Stimulated activated CD4-positive, alpha-beta T cell treated with anti-CD3 and anti-CD28 coated beads, Interleukin-2, amount 100 ng/mL, for 48 hours (primary cell): ENCODE measurements around the gene NOA1.

ENCODE experiments used
- DNase-seq, 2 donors: peaks; one replicate each; pipeline ENCODE4 v3.0.0-alpha.2; 2020

Gene NOA1

GRCh38 chr4:56977321-56978012, at the start of gene NOA1:
Gene NOA1 (minus strand): TSS chr4:56977606. CDS start chr4:56977585, 21 bp downstream.
- DNase-seq, result peak; percentile 97 to 98

DNA sequence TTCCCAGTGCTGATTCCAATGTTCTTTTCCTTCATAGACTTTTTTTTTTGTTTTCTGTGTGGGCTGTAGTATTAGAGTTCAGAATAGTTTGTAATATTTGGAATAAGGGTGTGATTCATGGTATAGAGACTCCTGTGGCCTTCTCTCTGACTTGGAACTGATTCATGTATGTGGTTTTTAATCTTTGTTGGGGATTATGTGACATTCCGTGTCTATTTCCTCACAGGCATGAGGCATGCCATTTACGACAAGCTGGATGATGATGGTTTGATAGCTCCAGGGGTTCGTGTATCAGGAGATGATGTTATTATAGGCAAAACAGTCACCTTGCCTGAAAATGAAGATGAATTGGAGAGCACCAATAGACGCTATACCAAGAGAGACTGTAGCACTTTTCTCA, 45.7 kb upstream of the NOA1 start:
- DNase-seq, result no peak

GRCh38 chr4:57020467-57021101, 43.2 kb upstream of the NOA1 start:
- no peak for DNase-seq

DNA sequence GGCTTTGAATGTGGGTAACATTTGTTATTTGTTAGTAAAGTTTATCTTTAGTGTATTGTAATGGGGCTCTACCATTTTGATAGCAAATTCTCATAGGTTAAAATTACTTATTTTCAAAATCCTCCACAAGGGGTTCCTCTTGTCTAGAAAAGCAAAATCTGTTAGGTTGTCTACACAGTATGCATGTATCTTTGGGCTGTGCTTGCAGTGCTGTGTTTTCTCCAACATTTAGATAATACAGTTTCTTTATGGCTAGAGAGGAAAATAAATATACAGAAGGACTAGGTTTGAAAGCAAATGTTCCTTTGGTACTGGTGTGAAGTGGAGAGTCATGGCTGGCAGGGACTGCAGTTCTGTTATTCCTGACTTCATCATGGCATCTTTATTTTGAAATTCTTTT, 41.6 kb upstream of the NOA1 start:
- DNase-seq, result no peak

- DNase-seq, result no peak
These were observed 36.2 kb upstream of the NOA1 start for GRCh38 chr4:57013543-57014120.

DNA sequence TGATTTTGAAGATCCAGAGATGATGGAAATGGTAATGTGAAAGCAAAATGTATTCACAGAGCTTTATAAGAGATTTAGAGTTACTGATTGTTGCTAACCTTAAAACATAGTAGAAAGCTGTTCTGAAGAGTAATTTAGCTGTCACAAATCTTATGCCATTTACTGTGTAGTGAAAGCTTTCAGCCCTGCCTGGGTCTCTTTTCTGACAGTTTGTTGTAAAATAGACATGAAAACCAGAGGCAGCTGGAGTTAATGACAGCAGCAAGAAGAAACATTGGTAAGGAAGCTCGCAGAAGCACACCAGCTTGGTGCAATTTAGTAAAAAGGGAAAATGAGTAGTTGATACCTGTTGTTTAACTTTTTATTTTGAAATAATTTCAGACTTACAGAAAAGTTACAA, 22.3 kb upstream of the NOA1 start:
- DNase-seq, result no peak

DNA sequence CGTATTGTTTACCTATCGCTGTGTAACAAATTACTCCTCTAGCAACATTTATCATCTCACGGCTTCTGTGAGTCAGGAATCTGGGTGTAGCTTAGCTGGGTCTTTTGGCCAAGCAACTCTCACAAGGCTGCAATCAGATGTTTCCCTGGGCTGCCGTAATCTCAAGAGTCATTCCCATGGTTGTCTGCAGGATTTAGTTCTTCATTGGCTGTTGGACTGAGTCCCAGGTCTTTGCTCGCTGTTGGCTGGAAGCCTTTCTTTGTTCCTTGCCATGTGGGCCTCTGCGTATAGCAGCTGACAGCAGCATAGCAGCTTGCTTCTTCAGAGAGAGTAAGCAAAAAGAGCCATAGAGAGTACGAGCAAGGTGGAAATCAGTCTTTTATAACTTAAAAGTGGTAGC, 18.1 kb upstream of the NOA1 start:
- no peak for DNase-seq

DNA sequence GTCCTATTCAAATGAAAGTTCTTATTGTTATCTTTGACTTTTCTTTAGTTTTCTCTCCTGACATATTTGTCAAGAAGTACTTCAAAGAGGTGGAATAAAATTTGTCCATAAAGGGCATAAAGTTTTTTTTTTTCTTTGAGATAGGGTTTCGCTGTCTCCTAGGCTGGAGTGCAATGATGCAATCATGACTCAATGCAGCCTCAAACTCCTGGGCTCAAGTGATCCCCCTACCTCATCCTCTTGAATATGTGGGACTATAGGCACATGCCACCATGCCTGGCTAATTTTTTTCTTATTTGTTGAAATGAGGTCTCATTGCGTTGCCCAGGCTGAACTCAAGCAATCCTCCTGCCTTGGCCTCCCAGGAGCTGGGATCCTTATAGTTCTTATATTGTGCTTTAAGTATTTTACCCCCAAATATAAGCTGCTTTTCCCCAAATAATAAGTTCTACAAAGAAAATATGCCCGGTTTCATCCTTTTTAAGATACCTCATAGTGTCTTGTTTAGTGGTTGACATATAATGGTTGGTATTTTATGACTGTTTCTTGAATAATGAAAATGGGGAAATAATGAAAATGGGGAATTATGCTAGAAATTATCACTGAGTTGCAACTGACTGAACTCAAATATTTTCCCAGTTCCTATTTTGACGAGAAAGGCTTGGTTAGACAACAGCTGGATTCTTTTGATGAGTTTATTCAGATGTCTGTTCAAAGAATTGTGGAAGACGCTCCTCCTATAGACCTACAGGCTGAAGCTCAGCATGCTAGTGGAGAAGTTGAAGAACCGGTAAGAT, 12.9 kb upstream of the NOA1 start:
- DNase-seq, result no peak

DNA sequence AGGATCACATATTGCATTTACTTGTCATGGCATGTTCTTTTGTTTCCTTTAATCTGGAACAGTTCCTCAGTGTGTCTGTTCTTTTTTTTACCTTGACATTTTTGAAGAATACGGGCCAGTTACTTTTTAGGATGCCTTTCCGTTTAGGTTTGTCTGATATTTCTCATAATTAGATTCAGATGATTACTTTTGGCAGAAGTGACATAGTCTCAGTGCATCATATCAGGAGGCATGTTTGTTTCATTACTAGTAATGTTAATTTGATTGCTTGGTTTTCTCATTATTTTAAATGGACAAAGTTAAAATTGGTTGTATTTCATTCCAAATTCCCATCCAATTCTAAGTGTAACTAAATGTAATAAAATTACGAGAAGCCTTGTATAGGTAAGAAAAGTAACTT, 9.5 kb upstream of the NOA1 start:
- DNase-seq, result no peak

- DNase-seq, result no peak
These were observed 8.8 kb upstream of the NOA1 start for GRCh38 chr4:56986192-56986591.

GRCh38 chr4:56981795-56982201, 4.4 kb upstream of the NOA1 start:
- DNase-seq, result no peak

- peak; percentile 28 to 37 for DNase-seq
These were observed 2.1 kb upstream of the NOA1 start for GRCh38 chr4:56979421-56980072.

DNA sequence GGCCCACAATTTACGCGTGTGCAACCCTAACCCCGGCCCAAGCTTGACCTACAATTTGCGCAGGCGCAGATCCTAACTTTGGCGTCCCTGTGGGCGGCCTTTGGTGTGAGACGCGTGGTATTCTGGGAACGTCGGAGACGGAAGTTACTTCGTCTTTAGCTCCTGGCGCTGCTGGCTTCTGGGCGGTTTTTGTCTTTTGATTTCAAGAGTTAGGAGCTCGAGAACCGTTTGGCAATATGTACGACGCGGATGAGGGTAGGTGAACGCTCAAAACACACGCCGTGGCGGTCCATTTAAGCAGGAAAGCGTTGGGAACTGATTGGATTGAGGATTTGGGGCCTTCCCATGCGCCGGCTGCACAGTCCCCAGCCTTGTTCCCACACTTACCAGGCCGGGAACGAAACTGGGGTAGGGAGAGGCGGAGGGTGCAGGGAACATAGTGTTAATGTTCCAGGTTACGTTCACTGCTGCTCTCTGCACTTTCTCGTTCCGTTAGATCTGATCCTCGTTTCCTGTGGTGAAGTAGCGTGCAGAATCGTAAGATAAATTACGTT, 1.4 kb upstream of the NOA1 start, which contains the start of gene POLR2B:
POLR2B (plus strand) TSS at position 147 of the 554 bp plus-strand sequence; CDS start at position 237, 90 bp downstream.
- peak; percentile 82 to 89 for DNase-seq

DNA sequence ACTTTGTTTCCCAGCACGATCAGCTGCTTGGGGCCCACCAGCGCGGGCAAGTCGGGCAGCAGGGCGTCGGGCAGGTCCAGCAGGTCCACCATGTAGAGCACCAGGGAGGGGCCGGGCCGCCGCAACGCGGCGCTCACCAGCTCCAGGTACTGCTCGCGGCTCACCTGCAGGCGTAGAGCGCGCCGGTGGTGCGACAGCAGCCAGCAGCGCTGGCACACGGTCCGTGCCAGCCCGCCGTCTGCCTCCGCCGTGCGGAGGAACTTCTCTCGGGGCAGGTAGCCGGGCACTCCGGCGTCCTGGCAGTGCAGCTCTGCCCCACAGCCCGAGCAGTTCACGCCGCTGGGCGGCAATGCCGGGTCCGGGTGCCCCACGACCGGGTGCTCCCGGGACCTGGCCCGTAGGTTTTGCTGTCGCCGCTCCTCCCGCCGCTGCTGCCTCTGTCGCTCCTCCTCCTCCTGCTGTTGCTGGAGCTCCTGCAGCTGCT, 527 bp downstream of the NOA1 start:
- DNase-seq, result peak; percentile 32 to 33

GRCh38 chr4:56976283-56976836, 1.0 kb downstream of the NOA1 start:
- no peak for DNase-seq

GRCh38 chr4:56973336-56973735, 4.1 kb downstream of the NOA1 start:
- DNase-seq, result no peak

GRCh38 chr4:56972809-56973208, 4.6 kb downstream of the NOA1 start:
- peak in 1 of 2 donors; percentile 14 for DNase-seq

DNA sequence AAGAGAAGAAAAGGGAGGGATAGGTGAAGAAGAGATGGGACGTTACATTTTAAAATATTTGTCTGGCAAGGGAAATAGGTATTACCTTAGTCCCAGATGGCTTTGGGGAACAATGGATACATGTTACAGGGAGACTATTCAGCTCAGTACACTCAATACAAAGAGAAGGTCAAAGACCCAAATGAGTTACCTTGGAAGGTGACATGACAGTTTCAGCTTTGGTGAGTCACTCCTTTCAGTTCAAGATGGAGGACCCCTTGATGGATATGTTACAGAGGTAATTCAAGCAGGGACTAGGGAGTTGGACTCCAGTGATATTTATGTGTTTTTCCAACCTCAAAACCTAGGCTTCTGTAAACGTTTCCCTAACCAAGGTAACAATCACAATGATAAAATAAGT, 5.0 kb downstream of the NOA1 start:
- DNase-seq, result no peak

GRCh38 chr4:56971383-56971782, 6.0 kb downstream of the NOA1 start:
- no peak for DNase-seq

- no peak for DNase-seq
These were observed 16.3 kb downstream of the NOA1 start for GRCh38 chr4:56961107-56961500.

DNA sequence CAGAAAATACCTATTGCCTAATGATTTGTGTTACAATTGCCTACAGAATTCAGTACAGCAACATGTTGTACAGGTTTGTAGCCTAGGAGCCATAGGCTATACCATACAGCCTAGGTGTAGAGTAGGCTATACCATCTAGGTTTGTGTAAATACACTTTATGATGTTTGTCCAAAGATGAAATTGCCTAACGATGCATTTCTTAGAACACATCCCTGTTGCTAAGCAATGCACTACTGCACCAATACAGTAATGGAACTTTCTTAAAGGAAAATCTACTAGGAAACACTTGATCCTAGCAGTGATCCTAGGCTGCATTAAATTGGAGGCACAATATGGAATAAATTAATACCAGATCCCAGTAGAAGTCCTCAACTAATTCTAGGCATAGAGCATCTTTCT, 18.3 kb downstream of the NOA1 start:
- no peak for DNase-seq

- DNase-seq, result no peak
These were observed 19.3 kb downstream of the NOA1 start for GRCh38 chr4:56958111-56958517.
